GM18907 (cell line): Measurements from ENCODE around the gene MYO1F.
A peak's percentile ranks its signal among the peaks of the same experiment; 100 is the strongest.

ENCODE experiments used
- ATAC-seq: cut with Tn5 transposase; IDR thresholded peaks from one replicate; pipeline ENCODE4 v1.9.1; 2021; ENCODE audit warnings: mild to moderate bottlenecking, moderate library complexity; ENCODE audit not compliant: unreplicated experiment

The MYO1F gene

DNA sequence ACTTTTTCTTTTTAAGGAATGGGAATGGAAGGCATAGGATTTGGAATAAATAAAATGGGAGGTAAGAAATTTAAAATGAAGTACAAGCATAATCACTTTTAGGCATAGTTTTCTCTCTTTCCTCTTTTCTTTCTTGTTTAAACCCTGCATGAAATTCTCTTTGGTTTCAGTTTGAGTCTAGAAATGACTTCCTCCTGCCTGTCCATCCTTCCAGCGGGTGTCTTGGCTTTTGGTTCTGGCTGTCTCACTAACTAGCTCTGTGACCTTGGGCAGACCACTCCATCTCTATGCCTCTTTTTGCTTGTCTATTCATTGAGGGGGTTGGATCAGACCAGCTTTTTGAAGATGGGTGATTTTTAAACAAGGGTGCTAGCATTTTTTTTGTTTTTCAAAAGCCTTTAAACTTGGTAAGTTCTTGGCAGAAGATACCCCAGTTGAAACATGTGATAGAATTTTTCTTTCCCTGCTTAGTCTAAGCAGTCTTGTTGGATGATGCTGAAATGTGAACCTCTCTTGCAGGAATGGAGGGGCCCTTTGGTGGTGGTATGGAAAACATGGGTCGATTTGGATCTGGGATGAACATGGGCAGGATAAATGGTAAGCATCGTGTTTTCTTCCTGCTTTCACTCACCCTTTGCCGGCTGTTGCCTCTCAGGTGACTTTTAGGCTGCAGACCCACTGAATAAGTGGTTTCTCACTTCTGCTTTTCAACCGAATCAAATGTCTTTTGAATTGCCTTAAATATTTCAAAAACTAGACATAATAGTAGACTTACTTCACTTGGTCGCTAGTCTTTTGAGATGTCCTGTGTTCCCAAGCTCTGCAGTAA, 103.4 kb downstream of the MYO1F start:
- ATAC-seq = peak; percentile 52
